NCI-H1048 (cell line): ENCODE data around the gene PGM1.
A peak's percentile ranks its signal among the peaks of the same experiment; 100 is the strongest.
"Not testable (repeated sequence)": the region's sequence is repeated elsewhere in the genome, so short reads cannot be mapped to it uniquely, and the experiment has no call there.

Source experiments
- DNase-seq: peaks from one replicate; lab custom pipeline; 2025; lab: John Stamatoyannopoulos, UW

Gene PGM1

GRCh38 chr1:63593303-63593885 lies at the start of gene PGM1:
Gene PGM1, plus strand, starts transcription at chr1:63593411. Its CDS starts 78 bp downstream, at chr1:63593489.
- peak; percentile 67 for DNase-seq

- DNase-seq = no peak
These were observed 47.4 kb upstream of the PGM1 start for GRCh38 chr1:63545780-63546179.

- DNase-seq = no peak
These were observed 45.5 kb upstream of the PGM1 start for GRCh38 chr1:63547621-63548294.

- no peak for DNase-seq
These were observed 44.9 kb upstream of the PGM1 start for GRCh38 chr1:63548303-63548702.

GRCh38 chr1:63548877-63549276 lies 44.3 kb upstream of the PGM1 start:
- no peak for DNase-seq

- DNase-seq = no peak
These were observed 37.7 kb upstream of the PGM1 start for GRCh38 chr1:63555480-63555879.

- DNase-seq = no peak
These were observed 35.7 kb upstream of the PGM1 start for GRCh38 chr1:63557365-63557987.

- DNase-seq = no peak
These were observed 33.9 kb upstream of the PGM1 start for GRCh38 chr1:63559357-63559756.

- DNase-seq = no peak
These were observed 29.5 kb upstream of the PGM1 start for GRCh38 chr1:63563745-63564144.

GRCh38 chr1:63569068-63569467 lies 24.1 kb upstream of the PGM1 start:
- DNase-seq = no peak

GRCh38 chr1:63569640-63570316 lies 23.4 kb upstream of the PGM1 start:
- DNase-seq = no peak

- DNase-seq = not testable (repeated sequence)
These were observed 20.5 kb upstream of the PGM1 start for GRCh38 chr1:63572686-63573085.

- not testable (repeated sequence) for DNase-seq
These were observed 18.9 kb upstream of the PGM1 start for GRCh38 chr1:63574203-63574796.

- no peak for DNase-seq
These were observed 17.8 kb upstream of the PGM1 start for GRCh38 chr1:63575340-63575826.

- DNase-seq = not testable (repeated sequence)
These were observed 6.9 kb upstream of the PGM1 start for GRCh38 chr1:63586326-63586725.

- no peak for DNase-seq
These were observed 3.0 kb upstream of the PGM1 start for GRCh38 chr1:63590166-63590560.

GRCh38 chr1:63592536-63593302 lies 492 bp upstream of the PGM1 start:
- DNase-seq = no peak

GRCh38 chr1:63593886-63594605 lies 835 bp downstream of the PGM1 start:
- no peak for DNase-seq

GRCh38 chr1:63595435-63595834 lies 2.2 kb downstream of the PGM1 start:
- no peak for DNase-seq

- no peak for DNase-seq
These were observed 6.6 kb downstream of the PGM1 start for GRCh38 chr1:63599799-63600198.

GRCh38 chr1:63600248-63600647 lies 7.0 kb downstream of the PGM1 start:
- no peak for DNase-seq
